PC-3 (cell line): Measurements from ENCODE around the gene EGFL7.

ENCODE experiments used
- CTCF ChIP-seq: fragments of 300-600 bp; sonication (generic); conservative IDR thresholded peaks from 2 replicates; pipeline ENCODE4 v1.5.1; 2017; ENCODE audit warnings: antibody characterized with exemption, low read depth, mild to moderate bottlenecking, low read length
- EZH2 ChIP-seq: fragments of 300-600 bp; sonication (generic); IDR thresholded peaks from one replicate; pipeline ENCODE4 v1.6.1; 2017; ENCODE audit warnings: antibody characterized with exemption, mild to moderate bottlenecking, low read length; ENCODE audit not compliant: unreplicated experiment
- EZH2phosphoT487 ChIP-seq: fragments of 300-600 bp; sonication (generic); IDR thresholded peaks from 2 replicates; pipeline ENCODE4 v1.6.1; 2018; ENCODE audit warnings: mild to moderate bottlenecking, antibody characterized with exemption, low read length, borderline replicate concordance

- TF ChIP-seq CTCF = peak; percentile 43; the same call in 1 of the 2 replicates
- TF ChIP-seq EZH2 = no peak
- no peak for TF ChIP-seq EZH2phosphoT487
Observed at GRCh38 chr9:136625101-136626065, 37.3 kb upstream of the EGFL7 start.
